T-helper 17 cell (primary cell): ENCODE data around the gene C20orf141. TPM values are rescaled to one million over a fixed set of nuclear protein-coding genes. Genes with fewer than 3 reads are reported as not detected.

Experiments used
- ATAC-seq: fragments of 150-1000 bp; cut with Tn5 transposase; 2 replicates; pipeline ENCODE4 v1.10.0; 2021; ENCODE audit warnings: mild to moderate bottlenecking, moderate library complexity
- DNase-seq, 3 donors: peaks; one replicate each; pipeline versions ENCODE4 v3.0.0 to v3.0.0-alpha.2; 2020 to 2021
- H3K9me3 ChIP-seq: one replicate; pipeline ENCODE4 v1.7.0; 2013; ENCODE audit warnings: low read length, mild to moderate bottlenecking; ENCODE audit not compliant: control insufficient read depth, poor library complexity, severe bottlenecking
- H3K27ac Mint-ChIP-seq: one replicate; pipeline ENCODE4 v1.8.0; 2022; ENCODE audit warnings: mild to moderate bottlenecking, moderate library complexity, mixed read lengths
- H3K27me3 Mint-ChIP-seq: one replicate; pipeline ENCODE4 v1.8.0; 2022; ENCODE audit warnings: mixed read lengths
- H3K36me3 Mint-ChIP-seq: one replicate; pipeline ENCODE4 v1.8.0; 2022; ENCODE audit warnings: low read depth, mixed read lengths
- H3K4me1 Mint-ChIP-seq: one replicate; pipeline ENCODE4 v1.8.0; 2022; ENCODE audit warnings: mild to moderate bottlenecking, mixed read lengths
- H3K4me3 Mint-ChIP-seq: one replicate; pipeline ENCODE4 v1.8.0; 2022; ENCODE audit warnings: mild to moderate bottlenecking, moderate library complexity, mixed read lengths
- total RNA-seq, 4 donors: library from RNA in 2 of 4; stranded (reverse) in 2 of 4; gene quantifications; one replicate each; pipeline ENCODE4 v1.2.3 and lab custom pipeline; 2022 to 2026

C20orf141 gene
- total RNA-seq, 2 donors from 2014 or later: not detected

- Mint-ChIP-seq H3K27ac (no peak overlapping the region), H3K4me3 (no peak overlapping the region), H3K36me3 (peaks cover 3% of the 10 kb centered on the region), H3K27me3 (no peaks in the 10 kb centered on the region), H3K4me1 (peaks cover 9% of the 10 kb centered on the region)
- DNase-seq (no peak), ATAC-seq (no peak)
- no peaks in the 10 kb centered on the region for H3K9me3 ChIP-seq
Measured at GRCh38 chr20:2859330-2860121, 44.7 kb downstream of the C20orf141 start.

GRCh38 chr20:2864626-2865025 is 49.8 kb downstream of the C20orf141 start:
- no peaks in the 10 kb centered on the region for H3K9me3 ChIP-seq
- ATAC-seq (no peak), DNase-seq (no peak)
- H3K27me3 Mint-ChIP-seq: no peaks in the 10 kb centered on the region
- peaks cover 18% of the 10 kb centered on the region for H3K4me1 Mint-ChIP-seq
- H3K27ac Mint-ChIP-seq: peak overlapping the region; percentile 43
- H3K4me3 Mint-ChIP-seq: no peak overlapping the region
- peaks cover 2% of the 10 kb centered on the region for H3K36me3 Mint-ChIP-seq

GRCh38 chr20:2865101-2865500 is 50.3 kb downstream of the C20orf141 start:
- Mint-ChIP-seq H3K4me1 (peaks cover 18% of the 10 kb centered on the region), H3K36me3 (peaks cover 2% of the 10 kb centered on the region), H3K4me3 (peak overlapping the region; percentile 45), H3K27me3 (no peaks in the 10 kb centered on the region), H3K27ac (peak overlapping the region; percentile 43)
- DNase-seq (no peak), ATAC-seq (no peak)
- no peaks in the 10 kb centered on the region for H3K9me3 ChIP-seq

Other genes starting within 250 kb of the C20orf141 start
- 100 to 1,000 TPM; 254 to 274 TPM for gene NOP56, start 162.4 kb upstream of the C20orf141 start, total RNA-seq
- 100 to 1,000 TPM; 112 to 135 TPM for gene IDH3B, start 150.8 kb upstream of the C20orf141 start, total RNA-seq
- gene EBF4, start 122.2 kb upstream of the C20orf141 start, total RNA-seq: 1 to 10 TPM; 2.0 to 2.3 TPM
- gene CPXM1, start 14.4 kb upstream of the C20orf141 start, total RNA-seq: under 1 TPM; 0.12 to 0.23 TPM
- gene TMEM239, start 1.4 kb downstream of the C20orf141 start, total RNA-seq: not detected
- gene PCED1A, start 25.7 kb downstream of the C20orf141 start, total RNA-seq: 10 to 100 TPM; 45.8 to 47.0 TPM
- 10 to 100 TPM; 41.9 to 42.9 TPM for gene VPS16, start 25.8 kb downstream of the C20orf141 start, total RNA-seq
- 10 to 100 TPM; 72.1 to 76.5 TPM for gene PTPRA, start 58.5 kb downstream of the C20orf141 start, total RNA-seq
- gene GNRH2, start 228.6 kb downstream of the C20orf141 start, total RNA-seq: under 1 TPM; 0.92 to 0.94 TPM
- gene MRPS26, start 231.1 kb downstream of the C20orf141 start, total RNA-seq: 10 to 100 TPM; 16.8 to 17.2 TPM